IMR-90 (cell line): ENCODE results near the gene TBC1D12. TPM values are rescaled to one million over a fixed set of nuclear protein-coding genes. Genes with fewer than 3 reads are reported as not detected.
A peak's percentile ranks its signal among the peaks of the same experiment; 100 is the strongest.

Experiments
- ATAC-seq: fragments of 200-7000 bp; cut with Tn5 transposase; 2 replicates; pipeline ENCODE4 v1.9.1; 2020; ENCODE audit warnings: low read depth, mild to moderate bottlenecking, moderate library complexity
- BruUV-seq: library from RNA; stranded (reverse); fragments of 400-500 nt; replicated peaks from 2 replicates; lab custom pipeline; 2021; lab: Mats Ljungman, UMichigan
- CTCF ChIA-PET: fragments of 300-600 bp; formaldehyde crosslinking; extraction: SDS; loops from one replicate; lab custom pipeline; 2021; ENCODE audit warnings: antibody characterized with exemption; lab: Yijun Ruan, JAX
- POLR2A ChIA-PET: fragments of 300-600 bp; sonication (Branson Sonifier 250); formaldehyde crosslinking; loops from one replicate; lab custom pipeline; 2022; ENCODE audit warnings: antibody characterized with exemption; ENCODE audit not compliant: unreplicated experiment; lab: Charles Lee
- DNase-seq: peaks from one replicate; pipeline ENCODE4 v3.0.0; 2013
- H2AFZ ChIP-seq: replicated peaks from 2 replicates; pipeline ENCODE3; 2013; ENCODE audit warnings: low read length, mild to moderate bottlenecking; ENCODE audit not compliant: poor library complexity
- H2AK5ac ChIP-seq: 2 replicates; pipeline ENCODE4 v1.6.1; 2013; ENCODE audit warnings: low read depth, low read length, inconsistent platforms
- H2AK9ac ChIP-seq: replicated peaks from 2 replicates; pipeline ENCODE3; 2013; ENCODE audit warnings: mild to moderate bottlenecking, low read depth, low read length, moderate library complexity; ENCODE audit not compliant: poor library complexity
- H2BK120ac ChIP-seq: 2 replicates; pipeline ENCODE4 v1.6.1; 2013; ENCODE audit warnings: low read depth, low read length, inconsistent platforms
- H2BK15ac ChIP-seq: 3 replicates; pipeline ENCODE4 v1.6.1; 2013; ENCODE audit warnings: low read depth, low read length, inconsistent platforms
- H2BK20ac ChIP-seq: 2 replicates; pipeline ENCODE4 v1.6.1; 2013; ENCODE audit warnings: low read depth, mild to moderate bottlenecking, inconsistent platforms, low read length, moderate library complexity
- H2BK5ac ChIP-seq: 2 replicates; pipeline ENCODE4 v1.6.1; 2013; ENCODE audit warnings: mild to moderate bottlenecking, low read depth, low read length, inconsistent platforms; ENCODE audit not compliant: poor library complexity, severe bottlenecking
- H3K14ac ChIP-seq: replicated peaks from 2 replicates; pipeline ENCODE4 v1.6.1; 2013; ENCODE audit warnings: low read depth, low read length, inconsistent platforms
- H3K18ac ChIP-seq: 2 replicates; pipeline ENCODE4 v1.6.1; 2013; ENCODE audit warnings: low read depth, low read length, control low read depth
- H3K23ac ChIP-seq: 2 replicates; pipeline ENCODE4 v1.6.1; 2013; ENCODE audit warnings: low read depth, low read length, inconsistent platforms
- H3K27ac ChIP-seq: 2 replicates; pipeline ENCODE4 v1.5.1; 2013; ENCODE audit warnings: mild to moderate bottlenecking, control low read depth, low read length; ENCODE audit not compliant: insufficient read depth
- H3K27me3 ChIP-seq: 2 replicates; pipeline ENCODE4 v1.6.1; 2013; ENCODE audit warnings: low read length; ENCODE audit not compliant: control insufficient read depth, insufficient read depth
- H3K36me3 ChIP-seq: 2 replicates; pipeline ENCODE4 v1.6.1; 2013; ENCODE audit warnings: low read length, mixed read lengths; ENCODE audit not compliant: control insufficient read depth, insufficient read depth
- H3K4ac ChIP-seq: 2 replicates; pipeline ENCODE4 v1.6.1; 2013; ENCODE audit warnings: low read depth, low read length, inconsistent platforms
- H3K4me1 ChIP-seq: 2 replicates; pipeline ENCODE4 v1.6.1; 2013; ENCODE audit warnings: low read length, mixed read lengths; ENCODE audit not compliant: control insufficient read depth, insufficient read depth
- H3K4me2 ChIP-seq: 2 replicates; pipeline ENCODE4 v1.6.1; 2013; ENCODE audit warnings: low read depth, mild to moderate bottlenecking, control low read depth, low read length, moderate library complexity
- H3K4me3 ChIP-seq: 2 replicates; pipeline ENCODE4 v1.5.1; 2013; ENCODE audit warnings: low read depth, mild to moderate bottlenecking, control low read depth, low read length, moderate library complexity; ENCODE audit not compliant: insufficient read depth
- H3K56ac ChIP-seq: 2 replicates; pipeline ENCODE4 v1.6.1; 2013; ENCODE audit warnings: low read length, inconsistent platforms; ENCODE audit not compliant: insufficient read depth; ENCODE audit errors: extremely low read depth
- H3K79me1 ChIP-seq, 2 experiments: 2 replicates each; pipeline ENCODE4 v1.6.1; 2013; ENCODE audit warnings: low read length in 2 of 2, inconsistent platforms in 1 of 2, low read depth in 1 of 2
- H3K9ac ChIP-seq: 2 replicates; pipeline ENCODE4 v1.6.1; 2013; ENCODE audit warnings: low read depth, low read length, control low read depth
- H3K9me1 ChIP-seq: 2 replicates; pipeline ENCODE4 v1.6.1; 2013; ENCODE audit warnings: low read length, inconsistent platforms; ENCODE audit not compliant: insufficient read depth
- H3K9me3 ChIP-seq: 2 replicates; pipeline ENCODE4 v1.6.1; 2013; ENCODE audit warnings: low read length; ENCODE audit not compliant: control insufficient read depth, insufficient read depth
- H4K20me1 ChIP-seq: 2 replicates; pipeline ENCODE4 v1.6.1; 2013; ENCODE audit warnings: low read length, inconsistent platforms; ENCODE audit not compliant: insufficient read depth
- H4K5ac ChIP-seq: 2 replicates; pipeline ENCODE4 v1.6.1; 2013; ENCODE audit warnings: mild to moderate bottlenecking, low read depth, low read length, control low read depth
- H4K8ac ChIP-seq, 2 experiments: 2 replicates each; pipeline ENCODE4 v1.6.1; 2013; ENCODE audit warnings: low read depth in 2 of 2, low read length in 2 of 2, control low read depth in 1 of 2, inconsistent platforms in 1 of 2
- H4K91ac ChIP-seq: 2 replicates; pipeline ENCODE4 v1.6.1; 2013; ENCODE audit warnings: low read depth, low read length, inconsistent platforms; ENCODE audit not compliant: insufficient read depth
- CHD1 ChIP-seq: IDR thresholded peaks from 2 replicates; pipeline ENCODE4 v1.6.1; 2012; ENCODE audit warnings: low read depth, low read length, improper control_type of control experiment
- NFE2L2 ChIP-seq: fragments of 150-350 bp; IDR thresholded peaks from 2 replicates; pipeline ENCODE4 v1.6.1; 2016; ENCODE audit warnings: low read depth, mild to moderate bottlenecking, low read length
- RCOR1 ChIP-seq: IDR thresholded peaks from 2 replicates; pipeline ENCODE4 v1.6.1; 2012; ENCODE audit warnings: mild to moderate bottlenecking, low read length, improper control_type of control experiment; ENCODE audit not compliant: insufficient replicate concordance
- RFX5 ChIP-seq: IDR thresholded peaks from 2 replicates; pipeline ENCODE4 v1.8.0; 2012; ENCODE audit warnings: low read depth, mild to moderate bottlenecking, low read length, moderate library complexity
- SMC3 ChIP-seq: fragments of 150-350 bp; IDR thresholded peaks from 2 replicates; pipeline ENCODE4 v1.6.1; 2016; ENCODE audit warnings: low read depth, mild to moderate bottlenecking, antibody characterized with exemption, low read length, moderate library complexity
- WGBS, 2 experiments: methylation state at CpG; one replicate each; pipeline versions ENCODE4 v1.1.5 to v1.1.7; 2013; ENCODE audit warnings: missing lambda C conversion rate in 2 of 2; ENCODE audit not compliant: insufficient read length in 1 of 2; ENCODE audit errors: extremely low coverage in 2 of 2; 5-methylcytosine and 5-hydroxymethylcytosine counted together
- dilution Hi-C: fragments of 300-500 bp; cut with HindIII; formaldehyde crosslinking; loops from one replicate; pipeline ENCODE4 v1.14.3; 2018; ENCODE audit warnings: low sequenced_read_pairs; ENCODE audit not compliant: unreplicated experiment
- in situ Hi-C: fragments of 300-500 bp; cut with MboI; formaldehyde crosslinking; loops from 3 replicates; pipeline ENCODE4 v1.14.3; 2019; ENCODE audit warnings: low sequenced_read_pairs, inconsistent platforms, mixed read lengths
- intact Hi-C: fragments of 100-400 bp; cut with micrococcal nuclease; formaldehyde crosslinking; loops from 2 replicates; pipeline ENCODE4 v1.10.0; 2022
- polyA plus RNA-seq, 3 experiments: library from polyadenylated mRNA; depleted of rRNA; stranded (reverse); fragments of >200 nt; gene quantifications; 2 replicates each; pipeline ENCODE4 v1.2.3, GENCODE V29; 2012; ENCODE audit warnings: low replicate concordance in 1 of 3
- total RNA-seq: library from RNA; depleted of rRNA; stranded (reverse); fragments of >200 nt; gene quantifications from 2 replicates; pipeline ENCODE4 v1.2.3, GENCODE V29; 2012
- TF ChIP-seq, protein P1 (sequence below): conservative IDR thresholded peaks from 2 replicates; pipeline ENCODE4 v1.5.1; 2012; ENCODE audit warnings: mild to moderate bottlenecking, low read depth, low read length, improper control_type of control experiment
- TF ChIP-seq, protein P2 (sequence below): fragments of 150-350 bp; IDR thresholded peaks from 2 replicates; pipeline ENCODE4 v1.6.1; 2016; ENCODE audit warnings: low read depth, mild to moderate bottlenecking, low read length, moderate library complexity, borderline replicate concordance
- TF ChIP-seq, protein P3 (sequence below): fragments of 150-350 bp; IDR thresholded peaks from 2 replicates; pipeline ENCODE4 v1.6.1; 2017; ENCODE audit warnings: mild to moderate bottlenecking, antibody characterized with exemption, low read length, low read depth

The TBC1D12 gene
- total and polyA plus RNA-seq, 2 of the 4 experiments (the other 2 are of a cell fraction): 1.9 to 5.4 TPM

DNA sequence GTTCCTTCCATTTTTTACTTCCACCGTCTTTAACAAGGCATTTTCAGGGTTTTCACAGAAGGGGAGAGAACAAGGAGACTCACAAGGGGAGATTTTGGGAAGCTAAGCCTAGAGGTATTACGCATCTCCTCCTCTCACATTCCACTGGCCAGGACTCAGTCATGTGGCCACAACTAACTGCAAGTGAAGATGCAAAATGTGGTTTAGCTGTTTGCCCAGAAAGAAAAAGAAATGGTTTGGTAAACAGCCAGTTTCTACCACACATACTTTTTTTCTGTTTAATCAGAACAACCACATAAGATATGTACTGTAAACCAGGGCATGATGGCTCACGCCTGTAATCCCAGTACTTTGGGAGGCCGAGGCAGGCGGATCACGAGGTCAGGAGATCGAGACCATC lies 121.8 kb downstream of the TBC1D12 start:
- H3K4ac ChIP-seq: no peak overlapping the region
- H3K4me1 ChIP-seq: no peaks in the 10 kb centered on the region
- CTCF ChIA-PET: no interaction called here
- H3K9me1 ChIP-seq: no peaks in the 10 kb centered on the region
- peak; percentile 64 for DNase-seq
- ATAC-seq: peak; percentile 48; the same call in 1 of the 2 replicates
- no peak overlapping the region for H2AK5ac ChIP-seq
- H4K8ac ChIP-seq: no peak overlapping the region
- H4K5ac ChIP-seq: no peak overlapping the region
- no peak for TF ChIP-seq CHD1
- no peak for TF ChIP-seq RFX5
- TF ChIP-seq SMC3: no peak
- TF ChIP-seq, protein P1, sequence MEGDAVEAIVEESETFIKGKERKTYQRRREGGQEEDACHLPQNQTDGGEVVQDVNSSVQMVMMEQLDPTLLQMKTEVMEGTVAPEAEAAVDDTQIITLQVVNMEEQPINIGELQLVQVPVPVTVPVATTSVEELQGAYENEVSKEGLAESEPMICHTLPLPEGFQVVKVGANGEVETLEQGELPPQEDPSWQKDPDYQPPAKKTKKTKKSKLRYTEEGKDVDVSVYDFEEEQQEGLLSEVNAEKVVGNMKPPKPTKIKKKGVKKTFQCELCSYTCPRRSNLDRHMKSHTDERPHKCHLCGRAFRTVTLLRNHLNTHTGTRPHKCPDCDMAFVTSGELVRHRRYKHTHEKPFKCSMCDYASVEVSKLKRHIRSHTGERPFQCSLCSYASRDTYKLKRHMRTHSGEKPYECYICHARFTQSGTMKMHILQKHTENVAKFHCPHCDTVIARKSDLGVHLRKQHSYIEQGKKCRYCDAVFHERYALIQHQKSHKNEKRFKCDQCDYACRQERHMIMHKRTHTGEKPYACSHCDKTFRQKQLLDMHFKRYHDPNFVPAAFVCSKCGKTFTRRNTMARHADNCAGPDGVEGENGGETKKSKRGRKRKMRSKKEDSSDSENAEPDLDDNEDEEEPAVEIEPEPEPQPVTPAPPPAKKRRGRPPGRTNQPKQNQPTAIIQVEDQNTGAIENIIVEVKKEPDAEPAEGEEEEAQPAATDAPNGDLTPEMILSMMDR: no peak
- TF ChIP-seq NFE2L2: no peak
- TF ChIP-seq, protein P2, sequence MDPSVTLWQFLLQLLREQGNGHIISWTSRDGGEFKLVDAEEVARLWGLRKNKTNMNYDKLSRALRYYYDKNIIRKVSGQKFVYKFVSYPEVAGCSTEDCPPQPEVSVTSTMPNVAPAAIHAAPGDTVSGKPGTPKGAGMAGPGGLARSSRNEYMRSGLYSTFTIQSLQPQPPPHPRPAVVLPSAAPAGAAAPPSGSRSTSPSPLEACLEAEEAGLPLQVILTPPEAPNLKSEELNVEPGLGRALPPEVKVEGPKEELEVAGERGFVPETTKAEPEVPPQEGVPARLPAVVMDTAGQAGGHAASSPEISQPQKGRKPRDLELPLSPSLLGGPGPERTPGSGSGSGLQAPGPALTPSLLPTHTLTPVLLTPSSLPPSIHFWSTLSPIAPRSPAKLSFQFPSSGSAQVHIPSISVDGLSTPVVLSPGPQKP: no peak
- TF ChIP-seq, protein P3, sequence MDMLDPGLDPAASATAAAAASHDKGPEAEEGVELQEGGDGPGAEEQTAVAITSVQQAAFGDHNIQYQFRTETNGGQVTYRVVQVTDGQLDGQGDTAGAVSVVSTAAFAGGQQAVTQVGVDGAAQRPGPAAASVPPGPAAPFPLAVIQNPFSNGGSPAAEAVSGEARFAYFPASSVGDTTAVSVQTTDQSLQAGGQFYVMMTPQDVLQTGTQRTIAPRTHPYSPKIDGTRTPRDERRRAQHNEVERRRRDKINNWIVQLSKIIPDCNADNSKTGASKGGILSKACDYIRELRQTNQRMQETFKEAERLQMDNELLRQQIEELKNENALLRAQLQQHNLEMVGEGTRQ: peak; percentile 49; the same call in 1 of the 2 replicates
- TF ChIP-seq RCOR1: no peak
- no peak overlapping the region for H2AK9ac ChIP-seq
- H4K91ac ChIP-seq: no peak overlapping the region
- H3K14ac ChIP-seq: no peak overlapping the region
- no peak overlapping the region for H3K27ac ChIP-seq
- no peak overlapping the region for H2BK15ac ChIP-seq
- peaks cover 4% of the 10 kb centered on the region for H3K36me3 ChIP-seq
- dilution Hi-C loops: no loop called here
- POLR2A ChIA-PET: no interaction called here
- H3K4me2 ChIP-seq: no peak overlapping the region
- no peak overlapping the region for H3K23ac ChIP-seq
- WGBS, 2 experiments: no CpG with 5 or more reads among the region's 7 CpGs
- H3K56ac ChIP-seq: no peak overlapping the region
- no peak overlapping the region for H3K9ac ChIP-seq
- H2BK20ac ChIP-seq: no peak overlapping the region
- no peak overlapping the region for H3K18ac ChIP-seq
- no peak overlapping the region for H2BK120ac ChIP-seq
- no peaks in the 10 kb centered on the region for H3K79me1 ChIP-seq
- no TSS peak for BruUV-seq
- H2AFZ ChIP-seq: no peak overlapping the region
- no peaks in the 10 kb centered on the region for H3K27me3 ChIP-seq
- H3K9me3 ChIP-seq: no peaks in the 10 kb centered on the region
- intact Hi-C loops: no loop called here
- H2BK5ac ChIP-seq: no peak overlapping the region
- no peak overlapping the region for H3K4me3 ChIP-seq
- in situ Hi-C loops: no loop called here
- no peaks in the 10 kb centered on the region for H4K20me1 ChIP-seq
